Retinal pigment epithelial cell (primary cell): ENCODE measurements around the gene NEXMIF.
"Not testable (repeated sequence)": the region's sequence is repeated elsewhere in the genome, so short reads cannot be mapped to it uniquely, and the experiment has no call there.

Source experiments
- DNase-seq: peaks from one replicate; pipeline ENCODE4 v3.0.0-alpha.2; 2010; ENCODE audit warnings: low read depth
- H3K4me3 ChIP-seq: 2 replicates; pipeline ENCODE4 v1.5.1; 2011; ENCODE audit warnings: mild to moderate bottlenecking, low read length, control low read depth, moderate library complexity
- TF ChIP-seq, protein P1 (sequence below): conservative IDR thresholded peaks from 2 replicates; pipeline ENCODE4 v1.5.1; 2011; ENCODE audit warnings: low read depth, low read length, control low read depth, inconsistent platforms

NEXMIF gene

DNA sequence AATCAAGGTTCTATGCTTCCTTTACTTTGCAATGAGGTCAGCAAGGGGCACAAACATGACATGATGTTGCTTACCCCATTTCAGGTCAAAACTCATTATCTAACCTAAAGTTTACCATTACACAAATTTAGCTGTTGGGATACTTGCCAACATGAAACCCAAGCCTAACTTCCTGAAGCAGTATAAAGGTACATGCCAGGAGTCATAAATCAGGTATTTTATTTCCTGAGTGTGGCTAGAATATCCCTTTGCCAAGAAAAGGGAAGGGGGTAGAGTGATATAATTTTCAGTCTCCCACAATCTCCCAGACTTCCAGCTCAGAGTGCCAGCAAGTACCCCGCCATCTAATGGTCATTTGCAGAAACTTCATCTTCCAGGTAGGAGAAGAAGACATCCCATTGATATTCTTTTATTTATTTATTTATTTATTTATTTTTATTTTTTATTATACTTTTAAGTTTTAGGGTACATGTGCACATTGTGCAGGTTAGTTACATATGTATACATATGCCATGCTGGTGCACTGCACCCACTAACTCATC is 136.6 kb downstream of the NEXMIF start:
- H3K4me3 ChIP-seq: no peak overlapping the region
- DNase-seq: no peak
- TF ChIP-seq, protein P1, sequence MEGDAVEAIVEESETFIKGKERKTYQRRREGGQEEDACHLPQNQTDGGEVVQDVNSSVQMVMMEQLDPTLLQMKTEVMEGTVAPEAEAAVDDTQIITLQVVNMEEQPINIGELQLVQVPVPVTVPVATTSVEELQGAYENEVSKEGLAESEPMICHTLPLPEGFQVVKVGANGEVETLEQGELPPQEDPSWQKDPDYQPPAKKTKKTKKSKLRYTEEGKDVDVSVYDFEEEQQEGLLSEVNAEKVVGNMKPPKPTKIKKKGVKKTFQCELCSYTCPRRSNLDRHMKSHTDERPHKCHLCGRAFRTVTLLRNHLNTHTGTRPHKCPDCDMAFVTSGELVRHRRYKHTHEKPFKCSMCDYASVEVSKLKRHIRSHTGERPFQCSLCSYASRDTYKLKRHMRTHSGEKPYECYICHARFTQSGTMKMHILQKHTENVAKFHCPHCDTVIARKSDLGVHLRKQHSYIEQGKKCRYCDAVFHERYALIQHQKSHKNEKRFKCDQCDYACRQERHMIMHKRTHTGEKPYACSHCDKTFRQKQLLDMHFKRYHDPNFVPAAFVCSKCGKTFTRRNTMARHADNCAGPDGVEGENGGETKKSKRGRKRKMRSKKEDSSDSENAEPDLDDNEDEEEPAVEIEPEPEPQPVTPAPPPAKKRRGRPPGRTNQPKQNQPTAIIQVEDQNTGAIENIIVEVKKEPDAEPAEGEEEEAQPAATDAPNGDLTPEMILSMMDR: no peak

DNA sequence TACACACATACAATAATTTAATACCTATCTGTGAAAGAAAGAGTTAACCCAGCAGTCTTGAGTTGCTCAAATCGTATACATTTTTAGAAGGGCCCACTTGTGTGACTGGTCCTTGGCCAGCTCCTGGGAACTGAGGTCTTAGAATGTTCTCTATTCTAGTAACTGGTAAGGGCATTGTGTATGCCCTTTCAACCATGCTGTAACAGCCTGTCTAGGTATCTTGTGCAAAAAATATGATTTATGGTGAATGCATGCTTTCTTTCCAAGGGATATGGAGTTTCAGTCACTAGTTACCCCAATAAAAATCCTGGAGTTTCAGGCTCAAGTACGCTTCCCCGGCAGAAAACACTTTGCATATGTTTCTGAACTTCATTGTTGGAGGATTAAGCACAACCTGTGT is 140.6 kb downstream of the NEXMIF start:
- H3K4me3 ChIP-seq: no peak overlapping the region
- DNase-seq: no peak
- TF ChIP-seq, protein P1: no peak

DNA sequence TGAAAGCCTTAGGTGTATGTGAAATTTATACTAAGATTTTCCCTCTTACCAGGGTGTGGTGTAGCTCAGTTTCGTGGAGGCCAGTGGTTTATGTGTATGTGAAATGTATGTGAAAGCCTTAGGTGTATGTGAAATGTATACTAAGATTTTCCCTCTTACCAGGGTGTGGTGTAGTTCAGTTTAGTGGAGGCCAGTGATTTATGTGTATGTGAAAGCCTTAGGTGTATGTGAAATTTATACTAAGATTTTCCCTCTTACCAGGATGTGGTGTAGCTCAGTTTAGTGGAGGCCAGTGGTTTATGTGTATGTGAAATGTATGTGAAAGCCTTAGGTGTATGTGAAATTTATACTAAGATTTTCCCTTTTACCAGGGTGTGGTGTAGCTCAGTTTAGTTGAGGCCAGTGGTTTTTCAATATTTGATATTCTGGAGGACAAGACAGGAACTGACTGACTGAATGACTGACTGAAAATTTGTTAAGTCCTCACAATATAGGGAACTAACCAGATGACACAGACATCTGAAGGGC is 143.7 kb downstream of the NEXMIF start:
- no peak overlapping the region for H3K4me3 ChIP-seq
- TF ChIP-seq, protein P1: no peak
- no peak for DNase-seq

DNA sequence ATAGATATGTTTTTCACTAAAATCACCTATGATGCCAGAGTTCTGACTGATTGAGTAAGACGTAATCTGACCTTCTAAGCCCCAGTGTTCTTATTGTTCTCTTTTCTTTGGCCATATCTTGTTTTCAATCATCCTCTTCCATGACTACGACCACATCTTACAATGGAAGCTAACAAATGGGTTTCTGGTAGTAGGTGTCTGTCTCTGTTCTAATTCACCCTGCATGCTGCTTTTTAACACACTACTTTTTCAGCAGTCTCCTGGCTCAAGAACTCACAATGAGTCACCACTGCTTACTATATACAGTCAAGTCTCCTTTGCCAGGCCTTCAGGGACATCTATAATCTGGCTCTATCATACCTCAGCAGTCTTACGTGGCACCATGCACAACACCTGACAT is 146.1 kb downstream of the NEXMIF start:
- TF ChIP-seq, protein P1: no peak
- no peak overlapping the region for H3K4me3 ChIP-seq
- DNase-seq: no peak

DNA sequence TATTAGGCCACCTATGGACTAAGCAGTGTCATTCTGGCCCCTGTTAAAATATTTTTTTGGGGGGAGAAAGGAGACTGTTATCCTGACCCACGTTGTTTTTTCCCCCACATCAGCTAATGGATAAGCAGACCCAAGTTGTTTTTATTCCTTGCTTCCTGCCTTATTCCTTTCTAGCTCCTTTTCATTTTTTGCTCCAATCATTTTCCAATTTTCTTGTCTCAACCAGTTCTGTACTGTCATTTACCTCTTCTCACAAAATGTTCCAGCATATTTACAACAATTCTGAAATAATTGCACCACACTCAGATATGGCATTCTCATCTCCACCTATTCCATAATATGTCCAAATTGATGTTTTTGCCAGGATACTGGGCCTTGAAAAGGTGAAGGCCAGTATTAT is 150.3 kb downstream of the NEXMIF start:
- TF ChIP-seq, protein P1: no peak
- DNase-seq: no peak

DNA sequence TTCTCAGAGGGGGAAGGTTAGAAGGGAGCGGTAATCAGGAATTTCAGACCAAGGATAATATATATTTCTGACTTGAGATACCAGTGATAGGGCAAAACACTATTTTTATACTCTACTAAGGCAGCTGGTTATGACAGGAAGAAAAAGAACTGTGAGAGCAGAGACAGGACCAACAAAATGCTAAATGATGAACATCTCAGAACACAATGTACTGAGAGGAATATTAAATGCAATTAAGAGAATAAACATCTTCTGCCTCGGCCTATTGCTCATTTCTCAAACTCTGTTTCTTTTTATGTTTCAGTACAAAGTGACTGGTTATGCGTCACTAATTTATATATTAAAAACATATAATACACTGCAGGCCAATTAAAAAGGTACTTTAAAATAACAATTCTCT is 188.8 kb downstream of the NEXMIF start:
- DNase-seq: no peak
- no peak overlapping the region for H3K4me3 ChIP-seq
- TF ChIP-seq, protein P1: no peak

More for the DNA sequence above, 150.3 kb downstream of the NEXMIF start:
- H3K4me3 ChIP-seq: no peak overlapping the region

DNA sequence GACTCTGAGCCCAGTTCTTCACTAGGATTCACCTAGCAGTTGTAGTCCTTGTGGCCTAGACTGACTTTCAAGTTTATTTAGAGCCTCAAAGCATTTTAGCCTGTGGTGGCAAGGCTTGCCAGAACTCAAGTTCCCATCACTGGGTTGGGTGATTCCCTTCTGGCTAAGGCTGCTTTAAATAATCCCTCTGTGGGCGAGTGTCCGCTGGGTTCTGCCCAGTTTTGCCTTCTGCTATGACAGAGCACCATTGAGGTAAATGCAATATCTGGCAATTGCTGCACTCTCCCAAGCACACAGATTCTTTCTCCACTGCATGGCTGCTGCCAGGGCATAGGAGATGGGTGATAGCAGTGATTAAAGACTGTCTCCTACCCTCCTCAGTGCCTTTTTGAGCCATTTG is 220.0 kb downstream of the NEXMIF start:
- TF ChIP-seq, protein P1: no peak
- DNase-seq: no peak
- H3K4me3 ChIP-seq: no peak overlapping the region

DNA sequence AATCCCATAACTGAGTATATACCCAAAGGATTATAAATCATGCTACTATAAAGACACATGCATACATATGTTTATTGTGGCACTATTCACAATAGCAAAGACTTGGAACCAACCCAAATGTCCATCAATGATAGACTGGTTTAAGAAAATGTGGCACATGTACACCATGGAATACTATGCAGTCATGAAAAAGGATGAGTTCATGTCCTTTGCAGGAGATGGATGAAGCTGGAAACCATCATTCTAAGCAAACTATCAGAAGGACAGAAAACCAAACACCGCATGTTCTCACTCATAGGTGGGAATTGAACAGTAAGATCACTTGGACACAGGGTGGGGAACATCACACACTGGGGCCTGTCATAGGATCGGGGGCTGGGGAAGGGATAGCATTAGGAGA is 223.9 kb downstream of the NEXMIF start:
- H3K4me3 ChIP-seq, DNase-seq: not testable (repeated sequence)
